GM23338 (cell line): ENCODE data around the gene CPNE2. TPM values are rescaled to one million over a fixed set of nuclear protein-coding genes. Genes with fewer than 3 reads are reported as not detected.

ENCODE experiments used
- ATAC-seq: fragments of 200-7000 bp; cut with Tn5 transposase; 3 replicates; pipeline ENCODE4 v1.9.1; 2020
- DNase-seq: peaks from one replicate; pipeline ENCODE4 v3.0.0-alpha.2; 2015; ENCODE audit warnings: low spot score
- H2AFZ ChIP-seq: fragments of 200-600 bp; sonication (generic); 2 replicates; pipeline ENCODE4 v1.8.0; 2016; ENCODE audit warnings: antibody characterized with exemption, mild to moderate bottlenecking, moderate library complexity
- H3F3A ChIP-seq: fragments of 200-600 bp; sonication (generic); replicated peaks from 2 replicates; pipeline ENCODE4 v1.8.0; 2017; ENCODE audit warnings: antibody characterized with exemption, mixed run types, low read depth
- H3K27ac ChIP-seq: fragments of 200-600 bp; sonication (generic); 2 replicates; pipeline ENCODE4 v1.6.1; 2016; ENCODE audit warnings: low read depth
- H3K27me3 ChIP-seq: fragments of 200-600 bp; sonication (generic); 2 replicates; pipeline ENCODE4 v1.8.0; 2016; ENCODE audit warnings: mild to moderate bottlenecking, mixed run types, moderate library complexity; ENCODE audit not compliant: insufficient read depth
- H3K36me3 ChIP-seq: fragments of 200-600 bp; sonication (generic); 2 replicates; pipeline ENCODE4 v1.8.0; 2016; ENCODE audit warnings: mild to moderate bottlenecking; ENCODE audit not compliant: insufficient read depth
- H3K4me1 ChIP-seq: fragments of 200-600 bp; sonication (generic); 2 replicates; pipeline ENCODE4 v1.8.0; 2016; ENCODE audit warnings: mild to moderate bottlenecking, moderate library complexity; ENCODE audit not compliant: insufficient read depth
- H3K4me2 ChIP-seq: fragments of 200-600 bp; sonication (generic); 2 replicates; pipeline ENCODE4 v1.7.1; 2017; ENCODE audit warnings: mixed run types
- H3K4me3 ChIP-seq: fragments of 200-600 bp; sonication (generic); 2 replicates; pipeline ENCODE4 v1.6.1; 2016; ENCODE audit warnings: mixed run types
- H3K79me2 ChIP-seq: fragments of 200-600 bp; sonication (generic); replicated peaks from 2 replicates; pipeline ENCODE4 v1.8.0; 2017; ENCODE audit warnings: mild to moderate bottlenecking; ENCODE audit not compliant: insufficient read depth
- H3K9me2 ChIP-seq: fragments of 200-600 bp; sonication (generic); 2 replicates; pipeline ENCODE4 v1.8.0; 2017; ENCODE audit not compliant: insufficient read depth
- H4K20me1 ChIP-seq: fragments of 200-600 bp; sonication (generic); replicated peaks from 2 replicates; pipeline ENCODE4 v1.8.0; 2017; ENCODE audit warnings: mild to moderate bottlenecking; ENCODE audit not compliant: insufficient read depth
- H3K27ac Mint-ChIP-seq: 2 replicates; pipeline ENCODE4 v1.8.0; 2020; ENCODE audit warnings: inconsistent platforms, mild to moderate bottlenecking, moderate library complexity, mixed read lengths
- H3K27me3 Mint-ChIP-seq: 3 replicates; pipeline ENCODE4 v1.8.0; 2022; ENCODE audit warnings: low read depth, mild to moderate bottlenecking, moderate library complexity, mixed read lengths, inconsistent platforms; ENCODE audit not compliant: insufficient read depth, poor library complexity
- H3K36me3 Mint-ChIP-seq: 3 replicates; pipeline ENCODE4 v1.8.0; 2021; ENCODE audit warnings: low read depth, mild to moderate bottlenecking, inconsistent platforms, moderate library complexity, mixed read lengths
- H3K4me1 Mint-ChIP-seq: 3 replicates; pipeline ENCODE4 v1.8.0; 2020; ENCODE audit warnings: mild to moderate bottlenecking, inconsistent platforms, mixed read lengths
- H3K4me3 Mint-ChIP-seq: 3 replicates; pipeline ENCODE4 v1.8.0; 2021; ENCODE audit warnings: moderate library complexity, mild to moderate bottlenecking, inconsistent platforms, mixed read lengths
- H3K9me3 Mint-ChIP-seq: 3 replicates; pipeline ENCODE4 v1.8.0; 2020; ENCODE audit warnings: moderate library complexity, mild to moderate bottlenecking, inconsistent platforms, mixed read lengths
- EZH2 ChIP-seq: fragments of 200-600 bp; sonication (generic); IDR thresholded peaks from one replicate; pipeline ENCODE4 v1.8.0; 2017; ENCODE audit warnings: antibody characterized with exemption, mild to moderate bottlenecking, low read depth; ENCODE audit not compliant: unreplicated experiment
- EZH2phosphoT487 ChIP-seq: fragments of 200-600 bp; sonication (generic); IDR thresholded peaks from one replicate; pipeline ENCODE4 v1.8.1; 2018; ENCODE audit warnings: antibody characterized with exemption; ENCODE audit not compliant: unreplicated experiment
- JUNB ChIP-seq: IDR thresholded peaks from one replicate; pipeline ENCODE4 v1.6.1; 2016; ENCODE audit warnings: antibody characterized with exemption; ENCODE audit not compliant: unreplicated experiment
- NANOG ChIP-seq: IDR thresholded peaks from 2 replicates; pipeline ENCODE4 v1.6.1; 2016; ENCODE audit warnings: antibody characterized with exemption, borderline replicate concordance
- POLR2AphosphoS5 ChIP-seq: IDR thresholded peaks from 2 replicates; pipeline ENCODE4 v1.6.1; 2016; ENCODE audit warnings: antibody characterized with exemption, low read depth
- ZNF331 ChIP-seq: fragments of 250-450 bp; sonication (Bioruptor Pico); IDR thresholded peaks from 2 replicates; pipeline ENCODE4 v1.5.0; 2020; ENCODE audit warnings: low read depth, mild to moderate bottlenecking, moderate library complexity
- ZNF462 ChIP-seq: fragments of 250-450 bp; sonication (Bioruptor Pico); IDR thresholded peaks from 2 replicates; pipeline ENCODE4 v1.5.0; 2020; ENCODE audit warnings: mild to moderate bottlenecking, moderate library complexity
- polyA plus RNA-seq: library from polyadenylated mRNA; unstranded; fragments of >200 nt; fragmentation: Nextera tagmentation; extraction: Ambion mirVana; gene quantifications from 2 replicates; pipeline ENCODE4 v1.2.1, GENCODE V29; 2016
- total RNA-seq: library from RNA; depleted of rRNA; stranded (reverse); fragments of >200 nt; shearing (Covaris generic); gene quantifications from 2 replicates; pipeline ENCODE4 v1.2.3, GENCODE V29; 2014
- TF ChIP-seq, protein P1 (sequence below), 2 experiments: fragments of 200-600 bp in 1 of 2; sonication (generic) in 1 of 2; conservative IDR thresholded peaks; 2 replicates each; pipeline versions ENCODE4 v1.5.1 to v1.6.1; 2016 to 2017; ENCODE audit warnings: antibody characterized with exemption in 2 of 2, low read depth in 2 of 2, mild to moderate bottlenecking in 2 of 2, moderate library complexity in 1 of 2

Gene CPNE2
- total and polyA plus RNA-seq, 2 experiments from 2014 or later, result 7.1 to 11.3 TPM

DNA sequence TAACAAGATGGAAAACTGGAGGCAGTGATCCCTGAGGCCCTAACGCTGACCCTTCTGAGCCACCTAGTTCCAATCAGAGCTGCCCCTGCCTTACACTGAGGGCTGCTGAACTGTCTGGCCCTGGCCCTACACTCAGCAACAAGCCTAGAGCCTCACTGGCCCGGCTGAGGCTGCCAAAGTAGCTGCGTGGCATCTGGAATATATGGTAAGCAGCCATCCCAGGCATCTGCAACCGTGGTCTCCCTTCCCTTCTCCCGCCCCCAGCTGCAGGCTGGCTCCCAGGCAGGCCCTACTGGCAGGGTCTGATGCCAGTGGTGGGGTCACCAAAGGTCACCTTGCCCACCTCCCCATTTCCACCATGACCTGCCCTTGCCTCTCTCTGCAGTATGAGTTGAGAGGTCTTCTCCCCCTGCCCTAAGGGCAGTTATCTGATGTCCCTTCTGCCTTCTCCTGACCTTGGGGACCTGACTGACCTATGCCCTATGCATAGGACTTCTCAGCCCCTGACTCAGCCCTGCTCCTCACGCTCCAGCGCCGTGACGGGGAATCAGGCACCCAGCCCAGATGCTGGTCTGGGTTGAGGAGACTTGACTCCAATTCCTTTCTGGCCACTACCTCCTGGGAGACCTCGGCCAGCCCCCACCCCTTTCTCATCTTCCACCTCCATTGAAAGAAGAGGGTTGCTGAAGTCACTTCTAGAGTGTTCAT lies 45.3 kb downstream of the CPNE2 start:
- H2AFZ ChIP-seq, result no peak overlapping the region
- H3K4me2 ChIP-seq, result no peak overlapping the region
- no peak for TF ChIP-seq EZH2
- no peak for TF ChIP-seq POLR2AphosphoS5
- TF ChIP-seq ZNF331 (CRISPR knock-in tag), result no peak
- TF ChIP-seq NANOG, result no peak
- TF ChIP-seq, protein P1, sequence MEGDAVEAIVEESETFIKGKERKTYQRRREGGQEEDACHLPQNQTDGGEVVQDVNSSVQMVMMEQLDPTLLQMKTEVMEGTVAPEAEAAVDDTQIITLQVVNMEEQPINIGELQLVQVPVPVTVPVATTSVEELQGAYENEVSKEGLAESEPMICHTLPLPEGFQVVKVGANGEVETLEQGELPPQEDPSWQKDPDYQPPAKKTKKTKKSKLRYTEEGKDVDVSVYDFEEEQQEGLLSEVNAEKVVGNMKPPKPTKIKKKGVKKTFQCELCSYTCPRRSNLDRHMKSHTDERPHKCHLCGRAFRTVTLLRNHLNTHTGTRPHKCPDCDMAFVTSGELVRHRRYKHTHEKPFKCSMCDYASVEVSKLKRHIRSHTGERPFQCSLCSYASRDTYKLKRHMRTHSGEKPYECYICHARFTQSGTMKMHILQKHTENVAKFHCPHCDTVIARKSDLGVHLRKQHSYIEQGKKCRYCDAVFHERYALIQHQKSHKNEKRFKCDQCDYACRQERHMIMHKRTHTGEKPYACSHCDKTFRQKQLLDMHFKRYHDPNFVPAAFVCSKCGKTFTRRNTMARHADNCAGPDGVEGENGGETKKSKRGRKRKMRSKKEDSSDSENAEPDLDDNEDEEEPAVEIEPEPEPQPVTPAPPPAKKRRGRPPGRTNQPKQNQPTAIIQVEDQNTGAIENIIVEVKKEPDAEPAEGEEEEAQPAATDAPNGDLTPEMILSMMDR (conservative IDR thresholded peaks at IDR 0.05; ENCODE audit: low read depth in 2 of 2), result no peak
- TF ChIP-seq EZH2phosphoT487, result no peak
- TF ChIP-seq ZNF462 (CRISPR knock-in tag), result no peak
- TF ChIP-seq JUNB, result no peak
- no peak overlapping the region for H3K4me3 ChIP-seq
- Mint-ChIP-seq H3K9me3 (no peaks in the 10 kb centered on the region), H3K4me1 (peaks cover 12% of the 10 kb centered on the region), H3K27ac (peak overlapping the region; percentile 34), H3K27me3 (peaks cover 9% of the 10 kb centered on the region), H3K4me3 (no peak overlapping the region), H3K36me3 (no peaks in the 10 kb centered on the region)
- no peaks in the 10 kb centered on the region for H4K20me1 ChIP-seq
- H3K79me2 ChIP-seq, result no peaks in the 10 kb centered on the region
- H3K27me3 ChIP-seq, result no peaks in the 10 kb centered on the region
- no peaks in the 10 kb centered on the region for H3K9me2 ChIP-seq
- no peak for ATAC-seq
- no peak overlapping the region for H3K27ac ChIP-seq
- H3K36me3 ChIP-seq, result no peaks in the 10 kb centered on the region
- H3K4me1 ChIP-seq, result no peaks in the 10 kb centered on the region
- no peaks in the 10 kb centered on the region for H3F3A ChIP-seq
- no peak for DNase-seq
